Measurements from ENCODE around the gene GPSM1. TPM values are rescaled to one million over a fixed set of nuclear protein-coding genes. Genes with fewer than 3 reads are reported as not detected.

The GPSM1 gene
- total RNA-seq, 1 donor from 2014 or later = 31.7 TPM

DNA sequence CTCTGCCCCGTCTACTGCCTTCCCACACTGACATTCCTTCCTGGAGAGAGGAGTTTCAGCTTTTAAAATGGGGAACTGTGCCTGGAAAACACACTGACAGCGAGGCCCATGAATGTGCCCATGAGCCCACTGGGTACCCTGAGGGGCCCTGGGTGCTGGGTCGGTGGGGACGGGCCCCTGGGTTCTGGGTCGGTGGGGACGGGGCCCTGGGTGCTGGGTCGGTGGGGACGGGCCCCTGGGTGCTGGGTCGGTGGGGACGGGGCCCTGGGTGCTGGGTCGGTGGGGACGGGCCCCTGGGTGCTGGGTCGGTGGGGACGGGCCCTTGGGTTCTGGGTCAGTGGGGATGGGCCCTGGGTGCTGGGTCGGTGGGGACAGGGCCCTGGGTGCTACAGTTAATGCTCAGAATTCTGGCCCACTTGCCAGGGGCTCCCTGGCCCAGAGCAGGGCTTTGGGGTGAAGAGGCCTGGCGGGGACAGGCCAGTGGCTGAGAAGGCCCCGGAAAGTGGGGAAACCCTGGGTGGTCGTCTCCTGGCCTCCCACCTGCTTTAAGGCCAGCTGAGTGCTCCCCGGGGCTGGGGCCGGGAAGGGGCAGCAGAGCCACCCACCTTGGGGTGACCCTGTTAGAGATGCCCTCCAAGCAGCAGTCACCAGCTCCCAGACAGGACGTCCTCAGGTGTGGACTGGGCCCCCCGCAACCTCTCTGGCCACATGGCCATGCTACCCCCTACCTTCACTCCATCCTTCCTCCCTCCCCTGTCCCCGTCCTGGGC is 2.5 kb downstream of the GPSM1 start:
- no peak overlapping the region for H3K4me3 Mint-ChIP-seq (ENCODE audit: unreplicated experiment)
- H3K36me3 Mint-ChIP-seq (ENCODE audit: low read depth, unreplicated experiment) = no peaks in the 10 kb centered on the region
- no peak for DNase-seq (ENCODE audit: low spot score)
- H3K9me3 Mint-ChIP-seq (ENCODE audit: unreplicated experiment) = no peaks in the 10 kb centered on the region
- peaks cover 4% of the 10 kb centered on the region for H3K4me1 Mint-ChIP-seq (ENCODE audit: unreplicated experiment)
- no peak overlapping the region for H3K27ac Mint-ChIP-seq (ENCODE audit: unreplicated experiment)
- H3K27me3 Mint-ChIP-seq (ENCODE audit: unreplicated experiment) = peaks cover 4% of the 10 kb centered on the region
- TF ChIP-seq, protein P1, sequence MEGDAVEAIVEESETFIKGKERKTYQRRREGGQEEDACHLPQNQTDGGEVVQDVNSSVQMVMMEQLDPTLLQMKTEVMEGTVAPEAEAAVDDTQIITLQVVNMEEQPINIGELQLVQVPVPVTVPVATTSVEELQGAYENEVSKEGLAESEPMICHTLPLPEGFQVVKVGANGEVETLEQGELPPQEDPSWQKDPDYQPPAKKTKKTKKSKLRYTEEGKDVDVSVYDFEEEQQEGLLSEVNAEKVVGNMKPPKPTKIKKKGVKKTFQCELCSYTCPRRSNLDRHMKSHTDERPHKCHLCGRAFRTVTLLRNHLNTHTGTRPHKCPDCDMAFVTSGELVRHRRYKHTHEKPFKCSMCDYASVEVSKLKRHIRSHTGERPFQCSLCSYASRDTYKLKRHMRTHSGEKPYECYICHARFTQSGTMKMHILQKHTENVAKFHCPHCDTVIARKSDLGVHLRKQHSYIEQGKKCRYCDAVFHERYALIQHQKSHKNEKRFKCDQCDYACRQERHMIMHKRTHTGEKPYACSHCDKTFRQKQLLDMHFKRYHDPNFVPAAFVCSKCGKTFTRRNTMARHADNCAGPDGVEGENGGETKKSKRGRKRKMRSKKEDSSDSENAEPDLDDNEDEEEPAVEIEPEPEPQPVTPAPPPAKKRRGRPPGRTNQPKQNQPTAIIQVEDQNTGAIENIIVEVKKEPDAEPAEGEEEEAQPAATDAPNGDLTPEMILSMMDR (IDR thresholded peaks at IDR 0.05; ENCODE audit: unreplicated experiment) = no peak

DNA sequence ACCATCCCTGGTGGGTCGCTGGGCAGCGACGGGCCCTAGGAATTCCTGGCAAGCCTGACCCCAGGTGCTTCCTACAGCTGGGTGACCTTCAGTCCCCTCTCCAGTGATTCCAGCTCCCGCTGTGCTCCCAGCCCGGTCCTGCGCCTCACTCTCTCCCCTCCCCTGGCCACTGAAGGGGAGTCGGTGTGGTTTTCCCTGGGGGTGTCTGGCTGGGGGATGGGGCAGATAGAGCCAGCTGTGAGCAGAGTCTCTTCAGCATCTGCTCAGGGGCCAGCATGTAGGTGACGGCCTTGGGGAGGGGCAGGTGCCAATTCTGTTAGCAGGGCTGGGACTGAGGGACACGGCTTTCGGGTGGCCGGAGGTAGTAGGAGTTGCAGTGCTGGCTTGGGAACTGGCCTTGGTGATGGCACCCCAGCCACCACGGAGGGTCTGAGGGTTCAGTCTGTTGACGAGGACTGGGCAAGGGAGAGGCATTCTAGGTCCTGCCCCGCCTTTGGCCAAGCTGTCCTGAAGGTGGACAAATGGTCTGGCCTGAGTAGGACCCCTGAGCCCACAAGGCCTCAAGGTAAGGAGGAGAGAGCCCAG is 3.2 kb downstream of the GPSM1 start:
- Mint-ChIP-seq H3K9me3 (ENCODE audit: unreplicated experiment) (no peaks in the 10 kb centered on the region), H3K27ac (ENCODE audit: unreplicated experiment) (no peak overlapping the region), H3K4me3 (ENCODE audit: unreplicated experiment) (no peak overlapping the region), H3K36me3 (ENCODE audit: low read depth, unreplicated experiment) (no peaks in the 10 kb centered on the region), H3K4me1 (ENCODE audit: unreplicated experiment) (peaks cover 4% of the 10 kb centered on the region), H3K27me3 (ENCODE audit: unreplicated experiment) (peaks cover 4% of the 10 kb centered on the region)
- no peak for DNase-seq (ENCODE audit: low spot score)
- TF ChIP-seq, protein P1 (IDR thresholded peaks at IDR 0.05; ENCODE audit: unreplicated experiment) = no peak

DNA sequence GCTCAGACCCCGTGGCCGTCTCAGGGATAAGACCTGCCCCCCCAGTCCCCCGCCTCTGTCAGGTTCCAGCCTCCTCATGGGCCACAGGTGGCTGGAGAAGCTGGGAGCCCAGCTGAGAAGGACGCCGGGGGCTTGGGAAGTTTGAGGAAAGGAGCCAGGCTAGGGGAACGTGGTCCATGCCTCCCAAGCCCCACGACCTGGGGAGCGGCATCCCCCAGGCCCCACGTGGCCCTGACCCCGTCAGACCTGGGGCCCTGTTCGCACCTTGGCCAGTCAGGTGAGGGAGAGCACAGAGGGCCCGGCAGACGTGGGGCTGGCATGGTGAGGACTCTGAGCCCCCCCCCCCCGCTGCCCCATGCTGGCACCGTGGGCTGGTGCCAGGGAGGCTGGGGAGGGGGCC is 3.7 kb downstream of the GPSM1 start:
- TF ChIP-seq, protein P1 (IDR thresholded peaks at IDR 0.05; ENCODE audit: unreplicated experiment) = no peak
- no peak for DNase-seq (ENCODE audit: low spot score)
- H3K4me1 Mint-ChIP-seq (ENCODE audit: unreplicated experiment) = peaks cover 4% of the 10 kb centered on the region
- H3K9me3 Mint-ChIP-seq (ENCODE audit: unreplicated experiment) = no peaks in the 10 kb centered on the region
- H3K27me3 Mint-ChIP-seq (ENCODE audit: unreplicated experiment) = peaks cover 4% of the 10 kb centered on the region
- no peak overlapping the region for H3K4me3 Mint-ChIP-seq (ENCODE audit: unreplicated experiment)
- no peaks in the 10 kb centered on the region for H3K36me3 Mint-ChIP-seq (ENCODE audit: low read depth, unreplicated experiment)
- H3K27ac Mint-ChIP-seq (ENCODE audit: unreplicated experiment) = no peak overlapping the region

DNA sequence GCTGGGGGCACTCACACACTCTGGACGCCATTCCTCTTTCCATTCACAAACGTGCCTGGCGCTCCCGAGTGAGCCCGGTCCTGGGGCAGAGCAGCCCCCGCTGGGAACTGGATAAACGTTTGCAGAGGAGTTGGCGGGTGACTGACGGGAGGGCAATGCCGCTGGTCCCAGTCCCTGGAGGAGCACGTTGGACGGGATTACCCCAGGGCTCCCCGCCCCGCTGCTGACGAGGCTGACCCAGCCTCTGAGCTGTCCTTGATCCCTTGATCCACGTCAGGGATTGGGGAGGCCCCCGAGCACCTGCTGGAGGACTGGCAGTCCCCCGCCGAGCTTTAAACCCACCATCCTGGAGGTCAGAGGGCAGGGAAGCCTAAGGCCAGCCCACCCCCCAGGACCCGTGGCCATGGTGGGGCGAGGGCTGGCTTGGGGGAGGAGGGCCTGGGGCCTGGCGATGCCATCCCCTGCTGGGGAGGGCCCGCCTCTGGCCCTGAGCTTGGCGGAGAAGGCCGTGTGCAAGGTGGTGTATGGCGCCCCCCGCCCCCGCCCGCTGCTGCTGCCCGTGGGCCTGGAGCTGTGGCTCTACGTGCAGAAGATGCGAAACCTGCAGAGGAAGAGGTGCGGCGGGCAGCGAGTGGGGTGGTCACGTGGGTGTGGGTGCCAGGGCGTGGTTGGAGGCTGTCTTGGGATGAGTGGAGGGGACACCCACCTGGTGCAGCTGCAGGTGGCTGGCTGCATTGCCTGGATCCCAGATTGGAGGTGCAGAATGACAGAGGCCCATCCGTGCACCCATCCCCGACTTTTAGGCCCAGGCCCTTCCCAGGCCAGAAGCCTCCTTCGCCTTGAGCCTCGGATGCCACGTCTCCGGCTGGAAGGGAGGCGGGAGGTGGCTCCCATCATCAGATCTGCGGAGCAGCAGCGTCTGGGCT is 4.5 kb downstream of the GPSM1 start:
- TF ChIP-seq, protein P1 (IDR thresholded peaks at IDR 0.05; ENCODE audit: unreplicated experiment) = no peak
- Mint-ChIP-seq H3K4me1 (ENCODE audit: unreplicated experiment) (peaks cover 4% of the 10 kb centered on the region), H3K9me3 (ENCODE audit: unreplicated experiment) (no peaks in the 10 kb centered on the region), H3K27me3 (ENCODE audit: unreplicated experiment) (peaks cover 4% of the 10 kb centered on the region), H3K27ac (ENCODE audit: unreplicated experiment) (no peak overlapping the region), H3K36me3 (ENCODE audit: low read depth, unreplicated experiment) (no peaks in the 10 kb centered on the region), H3K4me3 (ENCODE audit: unreplicated experiment) (no peak overlapping the region)
- DNase-seq (ENCODE audit: low spot score) = no peak
